IMR-90 (cell line): ENCODE results near the gene CTIF. TPM values are rescaled to one million over a fixed set of nuclear protein-coding genes. Genes with fewer than 3 reads are reported as not detected.
A peak's percentile ranks its signal among the peaks of the same experiment; 100 is the strongest.

Experiments used
- ATAC-seq: fragments of 200-7000 bp; cut with Tn5 transposase; 2 replicates; pipeline ENCODE4 v1.9.1; 2020; ENCODE audit warnings: low read depth, mild to moderate bottlenecking, moderate library complexity
- BruUV-seq: library from RNA; stranded (reverse); fragments of 400-500 nt; replicated peaks from 2 replicates; lab custom pipeline; 2021; lab: Mats Ljungman, UMichigan
- CTCF ChIA-PET: fragments of 300-600 bp; formaldehyde crosslinking; extraction: SDS; loops from one replicate; lab custom pipeline; 2021; ENCODE audit warnings: antibody characterized with exemption; lab: Yijun Ruan, JAX
- POLR2A ChIA-PET: fragments of 300-600 bp; sonication (Branson Sonifier 250); formaldehyde crosslinking; loops from one replicate; lab custom pipeline; 2022; ENCODE audit warnings: antibody characterized with exemption; ENCODE audit not compliant: unreplicated experiment; lab: Charles Lee
- DNase-seq: peaks from one replicate; pipeline ENCODE4 v3.0.0; 2013
- H2AFZ ChIP-seq: replicated peaks from 2 replicates; pipeline ENCODE3; 2013; ENCODE audit warnings: low read length, mild to moderate bottlenecking; ENCODE audit not compliant: poor library complexity
- H2AK5ac ChIP-seq: 2 replicates; pipeline ENCODE4 v1.6.1; 2013; ENCODE audit warnings: low read depth, low read length, inconsistent platforms
- H2AK9ac ChIP-seq: replicated peaks from 2 replicates; pipeline ENCODE3; 2013; ENCODE audit warnings: mild to moderate bottlenecking, low read depth, low read length, moderate library complexity; ENCODE audit not compliant: poor library complexity
- H2BK120ac ChIP-seq: 2 replicates; pipeline ENCODE4 v1.6.1; 2013; ENCODE audit warnings: low read depth, low read length, inconsistent platforms
- H2BK15ac ChIP-seq: 3 replicates; pipeline ENCODE4 v1.6.1; 2013; ENCODE audit warnings: low read depth, low read length, inconsistent platforms
- H2BK20ac ChIP-seq: 2 replicates; pipeline ENCODE4 v1.6.1; 2013; ENCODE audit warnings: low read depth, mild to moderate bottlenecking, inconsistent platforms, low read length, moderate library complexity
- H2BK5ac ChIP-seq: 2 replicates; pipeline ENCODE4 v1.6.1; 2013; ENCODE audit warnings: mild to moderate bottlenecking, low read depth, low read length, inconsistent platforms; ENCODE audit not compliant: poor library complexity, severe bottlenecking
- H3K14ac ChIP-seq: replicated peaks from 2 replicates; pipeline ENCODE4 v1.6.1; 2013; ENCODE audit warnings: low read depth, low read length, inconsistent platforms
- H3K18ac ChIP-seq: 2 replicates; pipeline ENCODE4 v1.6.1; 2013; ENCODE audit warnings: low read depth, low read length, control low read depth
- H3K23ac ChIP-seq: 2 replicates; pipeline ENCODE4 v1.6.1; 2013; ENCODE audit warnings: low read depth, low read length, inconsistent platforms
- H3K27ac ChIP-seq: 2 replicates; pipeline ENCODE4 v1.5.1; 2013; ENCODE audit warnings: mild to moderate bottlenecking, control low read depth, low read length; ENCODE audit not compliant: insufficient read depth
- H3K27me3 ChIP-seq: 2 replicates; pipeline ENCODE4 v1.6.1; 2013; ENCODE audit warnings: low read length; ENCODE audit not compliant: control insufficient read depth, insufficient read depth
- H3K36me3 ChIP-seq: 2 replicates; pipeline ENCODE4 v1.6.1; 2013; ENCODE audit warnings: low read length, mixed read lengths; ENCODE audit not compliant: control insufficient read depth, insufficient read depth
- H3K4ac ChIP-seq: 2 replicates; pipeline ENCODE4 v1.6.1; 2013; ENCODE audit warnings: low read depth, low read length, inconsistent platforms
- H3K4me1 ChIP-seq: 2 replicates; pipeline ENCODE4 v1.6.1; 2013; ENCODE audit warnings: low read length, mixed read lengths; ENCODE audit not compliant: control insufficient read depth, insufficient read depth
- H3K4me2 ChIP-seq: 2 replicates; pipeline ENCODE4 v1.6.1; 2013; ENCODE audit warnings: low read depth, mild to moderate bottlenecking, control low read depth, low read length, moderate library complexity
- H3K4me3 ChIP-seq: 2 replicates; pipeline ENCODE4 v1.5.1; 2013; ENCODE audit warnings: low read depth, mild to moderate bottlenecking, control low read depth, low read length, moderate library complexity; ENCODE audit not compliant: insufficient read depth
- H3K56ac ChIP-seq: 2 replicates; pipeline ENCODE4 v1.6.1; 2013; ENCODE audit warnings: low read length, inconsistent platforms; ENCODE audit not compliant: insufficient read depth; ENCODE audit errors: extremely low read depth
- H3K79me1 ChIP-seq, 2 experiments: 2 replicates each; pipeline ENCODE4 v1.6.1; 2013; ENCODE audit warnings: low read length in 2 of 2, inconsistent platforms in 1 of 2, low read depth in 1 of 2
- H3K9ac ChIP-seq: 2 replicates; pipeline ENCODE4 v1.6.1; 2013; ENCODE audit warnings: low read depth, low read length, control low read depth
- H3K9me1 ChIP-seq: 2 replicates; pipeline ENCODE4 v1.6.1; 2013; ENCODE audit warnings: low read length, inconsistent platforms; ENCODE audit not compliant: insufficient read depth
- H3K9me3 ChIP-seq: 2 replicates; pipeline ENCODE4 v1.6.1; 2013; ENCODE audit warnings: low read length; ENCODE audit not compliant: control insufficient read depth, insufficient read depth
- H4K20me1 ChIP-seq: 2 replicates; pipeline ENCODE4 v1.6.1; 2013; ENCODE audit warnings: low read length, inconsistent platforms; ENCODE audit not compliant: insufficient read depth
- H4K5ac ChIP-seq: 2 replicates; pipeline ENCODE4 v1.6.1; 2013; ENCODE audit warnings: mild to moderate bottlenecking, low read depth, low read length, control low read depth
- H4K8ac ChIP-seq, 2 experiments: 2 replicates each; pipeline ENCODE4 v1.6.1; 2013; ENCODE audit warnings: low read depth in 2 of 2, low read length in 2 of 2, control low read depth in 1 of 2, inconsistent platforms in 1 of 2
- H4K91ac ChIP-seq: 2 replicates; pipeline ENCODE4 v1.6.1; 2013; ENCODE audit warnings: low read depth, low read length, inconsistent platforms; ENCODE audit not compliant: insufficient read depth
- MXI1 ChIP-seq: IDR thresholded peaks from 2 replicates; pipeline ENCODE4 v1.6.1; 2012; ENCODE audit warnings: low read depth, mild to moderate bottlenecking, low read length, moderate library complexity, borderline replicate concordance
- POLR2A ChIP-seq: IDR thresholded peaks from 2 replicates; pipeline ENCODE4 v1.6.1; 2012; ENCODE audit warnings: mild to moderate bottlenecking, low read depth, low read length
- RAD21 ChIP-seq: IDR thresholded peaks from 2 replicates; pipeline ENCODE4 v1.6.1; 2012; ENCODE audit warnings: low read length, improper control_type of control experiment
- RCOR1 ChIP-seq: IDR thresholded peaks from 2 replicates; pipeline ENCODE4 v1.6.1; 2012; ENCODE audit warnings: mild to moderate bottlenecking, low read length, improper control_type of control experiment; ENCODE audit not compliant: insufficient replicate concordance
- WGBS, 2 experiments: methylation state at CpG; one replicate each; pipeline versions ENCODE4 v1.1.5 to v1.1.7; 2013; ENCODE audit warnings: missing lambda C conversion rate in 2 of 2; ENCODE audit not compliant: insufficient read length in 1 of 2; ENCODE audit errors: extremely low coverage in 2 of 2; 5-methylcytosine and 5-hydroxymethylcytosine counted together
- dilution Hi-C: fragments of 300-500 bp; cut with HindIII; formaldehyde crosslinking; loops from one replicate; pipeline ENCODE4 v1.14.3; 2018; ENCODE audit warnings: low sequenced_read_pairs; ENCODE audit not compliant: unreplicated experiment
- in situ Hi-C: fragments of 300-500 bp; cut with MboI; formaldehyde crosslinking; loops from 3 replicates; pipeline ENCODE4 v1.14.3; 2019; ENCODE audit warnings: low sequenced_read_pairs, inconsistent platforms, mixed read lengths
- intact Hi-C: fragments of 100-400 bp; cut with micrococcal nuclease; formaldehyde crosslinking; loops from 2 replicates; pipeline ENCODE4 v1.10.0; 2022
- polyA plus RNA-seq, 3 experiments: library from polyadenylated mRNA; depleted of rRNA; stranded (reverse); fragments of >200 nt; gene quantifications; 2 replicates each; pipeline ENCODE4 v1.2.3, GENCODE V29; 2012; ENCODE audit warnings: low replicate concordance in 1 of 3
- total RNA-seq: library from RNA; depleted of rRNA; stranded (reverse); fragments of >200 nt; gene quantifications from 2 replicates; pipeline ENCODE4 v1.2.3, GENCODE V29; 2012

CTIF gene
- total and polyA plus RNA-seq, 2 of the 4 experiments (the other 2 are of a cell fraction) = 25.1 to 57.0 TPM

- Histone ChIP-seq H3K4me1 (peaks cover 5% of the 10 kb centered on the region; the same call in 1 of the 2 replicates), H3K56ac (no peak overlapping the region), H2AK9ac (no peak overlapping the region), H3K14ac (no peak overlapping the region), H2BK15ac (no peak overlapping the region), H3K23ac (peak overlapping the region; percentile 11; the same call in 1 of the 2 replicates), H3K4me2 (no peak overlapping the region), H4K91ac (no peak overlapping the region), H3K9me3 (no peaks in the 10 kb centered on the region), H2AFZ (no peak overlapping the region), H3K4ac (no peak overlapping the region), H3K9ac (no peak overlapping the region), H3K4me3 (no peak overlapping the region), H3K27me3 (no peaks in the 10 kb centered on the region), H3K18ac (no peak overlapping the region), H3K9me1 (peaks cover 15% of the 10 kb centered on the region), H4K5ac (no peak overlapping the region), H2AK5ac (no peak overlapping the region), H3K36me3 (peaks cover 40% of the 10 kb centered on the region), H2BK20ac (no peak overlapping the region), H2BK120ac (no peak overlapping the region), H2BK5ac (no peak overlapping the region), H4K8ac (no peak overlapping the region), H3K79me1 (peaks cover 8 to 47% of the 10 kb centered on the region in 2 experiments), H3K27ac (no peak overlapping the region), H4K20me1 (peaks cover 5% of the 10 kb centered on the region)
- 93% methylated on average over 3 of the region's 11 CpGs; no CpG with 5 or more reads in 1 of the 2 experiments for WGBS, 2 experiments
- TF ChIP-seq RAD21 = no peak
- TF ChIP-seq RCOR1 = no peak
- TF ChIP-seq POLR2A = no peak
- TF ChIP-seq MXI1 = no peak
- CTCF ChIA-PET = no interaction called here
- in situ Hi-C loops = no loop called here
- no TSS peak for BruUV-seq
- dilution Hi-C loops = no loop called here
- DNase-seq (no peak), ATAC-seq (no peak)
- intact Hi-C loops = no loop called here
- POLR2A ChIA-PET = no interaction called here
Measured at GRCh38 chr18:48820483-48821250, 281.8 kb downstream of the CTIF start.
